ENCODE results near the gene ECPAS.
"Not testable (repeated sequence)": the region's sequence is repeated elsewhere in the genome, so short reads cannot be mapped to it uniquely, and the experiment has no call there.

Gene ECPAS

GRCh38 chr9:111483858-111484571, at the start of gene ECPAS:
Gene ECPAS (minus strand): TSS chr9:111484383. CDS start chr9:111472918, 11,465 bp downstream.
- DNase-seq: no peak

GRCh38 chr9:111533099-111533790, 49.1 kb upstream of the ECPAS start:
- no peak for DNase-seq

- DNase-seq: no peak
Observed at GRCh38 chr9:111531716-111532115, 47.5 kb upstream of the ECPAS start.

GRCh38 chr9:111529787-111530186, 45.6 kb upstream of the ECPAS start:
- DNase-seq: no peak

GRCh38 chr9:111527347-111527746, 43.2 kb upstream of the ECPAS start:
- no peak for DNase-seq

- no peak for DNase-seq
Observed at GRCh38 chr9:111525056-111525977, 41.1 kb upstream of the ECPAS start, which contains the start of gene ZNF483. Gene ZNF483 (plus strand): TSS chr9:111525179. CDS start chr9:111527396, 2,217 bp downstream.

GRCh38 chr9:111524731-111525055, 40.5 kb upstream of the ECPAS start:
- no peak for DNase-seq

GRCh38 chr9:111516061-111516465, 31.9 kb upstream of the ECPAS start:
- DNase-seq: no peak

GRCh38 chr9:111514967-111515366, 30.8 kb upstream of the ECPAS start:
- no peak for DNase-seq

GRCh38 chr9:111511581-111511980, 27.4 kb upstream of the ECPAS start:
- not testable (repeated sequence) for DNase-seq

- no peak for DNase-seq
Observed at GRCh38 chr9:111502506-111502905, 18.3 kb upstream of the ECPAS start.

- no peak for DNase-seq
Observed at GRCh38 chr9:111501648-111502047, 17.5 kb upstream of the ECPAS start.

- DNase-seq: no peak
Observed at GRCh38 chr9:111501005-111501562, 16.9 kb upstream of the ECPAS start.

- DNase-seq: not testable (repeated sequence)
Observed at GRCh38 chr9:111497196-111497595, 13.0 kb upstream of the ECPAS start.

GRCh38 chr9:111484572-111484894, 350 bp upstream of the ECPAS start:
- DNase-seq: no peak

GRCh38 chr9:111483439-111483857, 735 bp downstream of the ECPAS start:
- no peak for DNase-seq

- DNase-seq: no peak
Observed at GRCh38 chr9:111482694-111483438, 1.3 kb downstream of the ECPAS start.

- no peak for DNase-seq
Observed at GRCh38 chr9:111481885-111482636, 2.1 kb downstream of the ECPAS start.

GRCh38 chr9:111477677-111478076, 6.5 kb downstream of the ECPAS start:
- no peak for DNase-seq

- DNase-seq: no peak
Observed at GRCh38 chr9:111475195-111475594, 9.0 kb downstream of the ECPAS start.

- DNase-seq: no peak
Observed at GRCh38 chr9:111474385-111474784, 9.8 kb downstream of the ECPAS start.

All from NCI-H187 treated with DMSO at 0.1 percent for 48 hours (cell line).